Gastrocnemius medialis (tissue), 4 donors: ENCODE results near the gene POLN.

Experiments
- CTCF ChIP-seq, 5 experiments: fragments of 450-650 bp in 3 of 5; fragments of 200-600 bp in 2 of 5; sonication (generic) in 2 of 5; IDR thresholded peaks in 4 of 5; conservative IDR thresholded peaks in 1 of 5; 1 replicate in 4 of 5; 2 replicates in 1 of 5; pipeline ENCODE4 v1.5.1; 2016 to 2019; ENCODE audit warnings: antibody characterized with exemption in 5 of 5, mild to moderate bottlenecking in 3 of 5, moderate library complexity in 3 of 5
- POLR2A ChIP-seq, 2 donors: fragments of 450-650 bp; IDR thresholded peaks; one replicate each; pipeline ENCODE4 v1.6.1; 2017; ENCODE audit warnings: antibody characterized with exemption in 2 of 2, mild to moderate bottlenecking in 2 of 2, moderate library complexity in 2 of 2

GRCh38 chr4:2048831-2049230, 193.1 kb downstream of the POLN start:
- TF ChIP-seq CTCF (IDR thresholded peaks at IDR 0.05 in 4 of 5, conservative IDR thresholded peaks at IDR 0.05 in 1 of 5) (no peak), POLR2A (IDR thresholded peaks at IDR 0.05) (no peak)
